ENCODE data around the gene SCUBE1.
"Not testable (repeated sequence)": the region's sequence is repeated elsewhere in the genome, so short reads cannot be mapped to it uniquely, and the experiment has no call there.

Gene SCUBE1

GRCh38 chr22:43376765-43377547 is 33.8 kb upstream of the SCUBE1 start:
- no peaks in the 10 kb centered on the region for H3K36me3 Mint-ChIP-seq (ENCODE audit: low read depth)
- peaks cover 60% of the 10 kb centered on the region for H3K27me3 Mint-ChIP-seq (ENCODE audit: low read depth)
- no peak overlapping the region for H3K27ac Mint-ChIP-seq
- peaks cover 5% of the 10 kb centered on the region for H3K9me3 Mint-ChIP-seq
- peak; percentile 15 for DNase-seq (ENCODE audit: low spot score)
- peaks cover 38% of the 10 kb centered on the region for H3K4me1 Mint-ChIP-seq (ENCODE audit: low read depth)
- H3K4me3 Mint-ChIP-seq = peak overlapping the region; percentile 1

- peaks cover 30% of the 10 kb centered on the region for H3K4me1 Mint-ChIP-seq (ENCODE audit: low read depth)
- DNase-seq (ENCODE audit: low spot score) = no peak
- H3K36me3 Mint-ChIP-seq (ENCODE audit: low read depth) = no peaks in the 10 kb centered on the region
- peaks cover 5% of the 10 kb centered on the region for H3K9me3 Mint-ChIP-seq
- H3K4me3 Mint-ChIP-seq = no peak overlapping the region
- no peak overlapping the region for H3K27ac Mint-ChIP-seq
- H3K27me3 Mint-ChIP-seq (ENCODE audit: low read depth) = peaks cover 61% of the 10 kb centered on the region
Measured at GRCh38 chr22:43375951-43376455, 32.8 kb upstream of the SCUBE1 start.

- H3K4me3 Mint-ChIP-seq = no peak overlapping the region
- H3K27me3 Mint-ChIP-seq (ENCODE audit: low read depth) = peaks cover 43% of the 10 kb centered on the region
- H3K27ac Mint-ChIP-seq = no peak overlapping the region
- peaks cover 5% of the 10 kb centered on the region for H3K9me3 Mint-ChIP-seq
- no peaks in the 10 kb centered on the region for H3K36me3 Mint-ChIP-seq (ENCODE audit: low read depth)
- H3K4me1 Mint-ChIP-seq (ENCODE audit: low read depth) = no peaks in the 10 kb centered on the region
- DNase-seq (ENCODE audit: low spot score) = no peak
Measured at GRCh38 chr22:43370036-43370435, 26.9 kb upstream of the SCUBE1 start.

- Mint-ChIP-seq H3K36me3 (ENCODE audit: low read depth) (no peaks in the 10 kb centered on the region), H3K4me3 (no peak overlapping the region), H3K27ac (no peak overlapping the region), H3K9me3 (no peaks in the 10 kb centered on the region), H3K27me3 (ENCODE audit: low read depth) (peaks cover 24% of the 10 kb centered on the region), H3K4me1 (ENCODE audit: low read depth) (no peaks in the 10 kb centered on the region)
- no peak for DNase-seq (ENCODE audit: low spot score)
Measured at GRCh38 chr22:43365715-43366440, 22.7 kb upstream of the SCUBE1 start.

GRCh38 chr22:43364169-43364435 is 20.9 kb upstream of the SCUBE1 start:
- Mint-ChIP-seq H3K4me1 (ENCODE audit: low read depth) (no peaks in the 10 kb centered on the region), H3K27ac (no peak overlapping the region), H3K27me3 (ENCODE audit: low read depth) (peaks cover 17% of the 10 kb centered on the region), H3K9me3 (no peaks in the 10 kb centered on the region), H3K4me3 (no peak overlapping the region), H3K36me3 (ENCODE audit: low read depth) (no peaks in the 10 kb centered on the region)
- no peak for DNase-seq (ENCODE audit: low spot score)

GRCh38 chr22:43363315-43364168 is 20.4 kb upstream of the SCUBE1 start:
- peaks cover 15% of the 10 kb centered on the region for H3K27me3 Mint-ChIP-seq (ENCODE audit: low read depth)
- no peaks in the 10 kb centered on the region for H3K36me3 Mint-ChIP-seq (ENCODE audit: low read depth)
- no peak for DNase-seq (ENCODE audit: low spot score)
- H3K27ac Mint-ChIP-seq = no peak overlapping the region
- H3K9me3 Mint-ChIP-seq = no peaks in the 10 kb centered on the region
- no peaks in the 10 kb centered on the region for H3K4me1 Mint-ChIP-seq (ENCODE audit: low read depth)
- no peak overlapping the region for H3K4me3 Mint-ChIP-seq

GRCh38 chr22:43360576-43360975 is 17.4 kb upstream of the SCUBE1 start:
- no peaks in the 10 kb centered on the region for H3K36me3 Mint-ChIP-seq (ENCODE audit: low read depth)
- H3K4me3 Mint-ChIP-seq = no peak overlapping the region
- no peak overlapping the region for H3K27ac Mint-ChIP-seq
- no peaks in the 10 kb centered on the region for H3K9me3 Mint-ChIP-seq
- H3K4me1 Mint-ChIP-seq (ENCODE audit: low read depth) = no peaks in the 10 kb centered on the region
- no peak for DNase-seq (ENCODE audit: low spot score)
- H3K27me3 Mint-ChIP-seq (ENCODE audit: low read depth) = peaks cover 5% of the 10 kb centered on the region

GRCh38 chr22:43356881-43357280 is 13.7 kb upstream of the SCUBE1 start:
- H3K27me3 Mint-ChIP-seq (ENCODE audit: low read depth) = peaks cover 8% of the 10 kb centered on the region
- H3K4me3 Mint-ChIP-seq = no peak overlapping the region
- no peaks in the 10 kb centered on the region for H3K36me3 Mint-ChIP-seq (ENCODE audit: low read depth)
- DNase-seq (ENCODE audit: low spot score) = no peak
- no peaks in the 10 kb centered on the region for H3K4me1 Mint-ChIP-seq (ENCODE audit: low read depth)
- H3K9me3 Mint-ChIP-seq = no peaks in the 10 kb centered on the region
- no peak overlapping the region for H3K27ac Mint-ChIP-seq

GRCh38 chr22:43355688-43356087 is 12.5 kb upstream of the SCUBE1 start:
- not testable (repeated sequence) for H3K27ac Mint-ChIP-seq; H3K27me3 Mint-ChIP-seq (ENCODE audit: low read depth); H3K4me3 Mint-ChIP-seq; H3K9me3 Mint-ChIP-seq; H3K4me1 Mint-ChIP-seq (ENCODE audit: low read depth); DNase-seq (ENCODE audit: low spot score); H3K36me3 Mint-ChIP-seq (ENCODE audit: low read depth)

GRCh38 chr22:43351966-43352345 is 8.8 kb upstream of the SCUBE1 start:
- Mint-ChIP-seq H3K27ac (no peak overlapping the region), H3K9me3 (no peaks in the 10 kb centered on the region), H3K36me3 (ENCODE audit: low read depth) (no peaks in the 10 kb centered on the region), H3K4me1 (ENCODE audit: low read depth) (peaks cover 7% of the 10 kb centered on the region), H3K27me3 (ENCODE audit: low read depth) (peaks cover 7% of the 10 kb centered on the region), H3K4me3 (no peak overlapping the region)
- no peak for DNase-seq (ENCODE audit: low spot score)

- Mint-ChIP-seq H3K36me3 (ENCODE audit: low read depth) (no peaks in the 10 kb centered on the region), H3K9me3 (no peaks in the 10 kb centered on the region), H3K27me3 (ENCODE audit: low read depth) (peaks cover 6% of the 10 kb centered on the region), H3K4me3 (no peak overlapping the region), H3K27ac (no peak overlapping the region), H3K4me1 (ENCODE audit: low read depth) (peaks cover 19% of the 10 kb centered on the region)
- no peak for DNase-seq (ENCODE audit: low spot score)
Measured at GRCh38 chr22:43349636-43350035, 6.5 kb upstream of the SCUBE1 start.

- H3K27me3 Mint-ChIP-seq (ENCODE audit: low read depth) = peaks cover 19% of the 10 kb centered on the region
- peaks cover 24% of the 10 kb centered on the region for H3K4me1 Mint-ChIP-seq (ENCODE audit: low read depth)
- DNase-seq (ENCODE audit: low spot score) = peak; percentile 54
- no peaks in the 10 kb centered on the region for H3K9me3 Mint-ChIP-seq
- no peak overlapping the region for H3K4me3 Mint-ChIP-seq
- no peak overlapping the region for H3K27ac Mint-ChIP-seq
- peaks cover 2% of the 10 kb centered on the region for H3K36me3 Mint-ChIP-seq (ENCODE audit: low read depth)
Measured at GRCh38 chr22:43346521-43346929, 3.4 kb upstream of the SCUBE1 start.

GRCh38 chr22:43345761-43346301 is 2.7 kb upstream of the SCUBE1 start:
- H3K36me3 Mint-ChIP-seq (ENCODE audit: low read depth) = peaks cover 2% of the 10 kb centered on the region
- H3K9me3 Mint-ChIP-seq = no peaks in the 10 kb centered on the region
- DNase-seq (ENCODE audit: low spot score) = peak; percentile 23
- H3K4me3 Mint-ChIP-seq = no peak overlapping the region
- H3K27me3 Mint-ChIP-seq (ENCODE audit: low read depth) = peaks cover 26% of the 10 kb centered on the region
- peak overlapping the region; percentile 68 for H3K27ac Mint-ChIP-seq
- peaks cover 20% of the 10 kb centered on the region for H3K4me1 Mint-ChIP-seq (ENCODE audit: low read depth)

- H3K4me1 Mint-ChIP-seq (ENCODE audit: low read depth) = peaks cover 20% of the 10 kb centered on the region
- H3K9me3 Mint-ChIP-seq = no peaks in the 10 kb centered on the region
- no peak overlapping the region for H3K4me3 Mint-ChIP-seq
- H3K27me3 Mint-ChIP-seq (ENCODE audit: low read depth) = peaks cover 31% of the 10 kb centered on the region
- H3K36me3 Mint-ChIP-seq (ENCODE audit: low read depth) = peaks cover 2% of the 10 kb centered on the region
- H3K27ac Mint-ChIP-seq = no peak overlapping the region
- no peak for DNase-seq (ENCODE audit: low spot score)
Measured at GRCh38 chr22:43345356-43345755, 2.2 kb upstream of the SCUBE1 start.

Data from T-helper 2 cell treated with Interferon-gamma antibody and Interleukin-4, amounts not matched to agents 5 μg/mL and 100 μg/mL, for 36 hours (primary cell).